ENCODE measurements around the gene NDUFS8. TPM values are rescaled to one million over a fixed set of nuclear protein-coding genes. Genes with fewer than 3 reads are reported as not detected.

NDUFS8 gene
- total and polyA plus RNA-seq, 10 of the 15 experiments (the other 5 are each of a cell fraction or from before 2014, with no cell fraction given) = 17.6 to 308 (median 120) TPM

- no peak for TF ChIP-seq ATF2 (IDR thresholded peaks at IDR 0.05; ENCODE audit: low read length)
- TF ChIP-seq MLLT1 (IDR thresholded peaks at IDR 0.05) = no peak
- TF ChIP-seq SPI1 (IDR thresholded peaks at IDR 0.05; ENCODE audit: borderline replicate concordance, insufficient read depth, low read depth, low read length) = peak; percentile 88
- no peak for TF ChIP-seq ZZZ3 (IDR thresholded peaks at IDR 0.05; ENCODE audit: control insufficient read depth, insufficient read length, low read depth)
- TF ChIP-seq SIN3A (IDR thresholded peaks at IDR 0.05; ENCODE audit: low read depth, low read length) = 0 out of 2 replicates have a peak, but pooled peaks have one; percentile 38
- TF ChIP-seq ASH2L (IDR thresholded peaks at IDR 0.05; ENCODE audit: borderline replicate concordance, low read depth) = no peak
- TF ChIP-seq BMI1 (IDR thresholded peaks at IDR 0.05; ENCODE audit: borderline replicate concordance) = no peak
- TF ChIP-seq PAX8 (IDR thresholded peaks at IDR 0.05) = no peak
- TF ChIP-seq MXI1 (IDR thresholded peaks at IDR 0.05; ENCODE audit: low read depth, low read length) = peak; percentile 51; the same call in 1 of the 2 replicates
- peak; percentile 89 for TF ChIP-seq TCF12 (IDR thresholded peaks at IDR 0.05; ENCODE audit: low read depth, low read length)
- peak; percentile 55 for TF ChIP-seq RUNX3 (IDR thresholded peaks at IDR 0.05; ENCODE audit: low read length)
- no peak for TF ChIP-seq ZBTB4 (CRISPR knock-in tag; IDR thresholded peaks at IDR 0.05)
- TF ChIP-seq RELA (IDR thresholded peaks at IDR 0.05; ENCODE audit: borderline replicate concordance, partially characterized antibody) = no peak
Measured at GRCh38 chr11:68002938-68003845, 27.3 kb upstream of the NDUFS8 start (continued).

Measured in GM12878 (cell line).